ENCODE results near the gene MYO16. TPM values are rescaled to one million over a fixed set of nuclear protein-coding genes. Genes with fewer than 3 reads are reported as not detected.

The MYO16 gene
- total and polyA plus RNA-seq, 2 of the 4 experiments (the other 2 are of a cell fraction) = under 0.01 to 0.03 TPM

- no peak overlapping the region for H3K9ac ChIP-seq (ENCODE audit: low read depth, low read length)
- no peak overlapping the region for H2AK5ac ChIP-seq (ENCODE audit: low read depth, low read length)
- no peaks in the 10 kb centered on the region for H3K79me1 ChIP-seq (ENCODE audit: low read depth in 1 of 2, low read length in 2 of 2)
- H4K91ac ChIP-seq (ENCODE audit: insufficient read depth, low read depth, low read length) = no peak overlapping the region; the same call in 1 of the 2 replicates
- DNase-seq (peak; percentile 22), ATAC-seq (ENCODE audit: low read depth) (no peak)
- H3K9me3 ChIP-seq (ENCODE audit: control insufficient read depth, insufficient read depth, low read length) = no peaks in the 10 kb centered on the region
- dilution Hi-C loops (cut with HindIII; ENCODE audit: low sequenced_read_pairs, unreplicated experiment) (no loop called here), in situ Hi-C loops (cut with MboI; ENCODE audit: low sequenced_read_pairs) (no loop called here), intact Hi-C loops (cut with micrococcal nuclease) (no loop called here)
- H3K4me1 ChIP-seq (ENCODE audit: control insufficient read depth, insufficient read depth, low read length) = peaks cover 3% of the 10 kb centered on the region
- H4K8ac ChIP-seq (ENCODE audit: low read depth in 2 of 2, low read length in 2 of 2) = no peak overlapping the region
- H3K36me3 ChIP-seq (ENCODE audit: control insufficient read depth, insufficient read depth, low read length) = no peaks in the 10 kb centered on the region
- ChIA-PET CTCF (no interaction called here), POLR2A (ENCODE audit: unreplicated experiment) (no interaction called here)
- no peak overlapping the region for H3K27ac ChIP-seq (ENCODE audit: insufficient read depth, low read length)
- H3K4me2 ChIP-seq (ENCODE audit: low read depth, low read length) = no peak overlapping the region
- H2BK20ac ChIP-seq (ENCODE audit: low read depth, low read length) = peak overlapping the region; percentile 14; the same call in 1 of the 2 replicates
- H3K18ac ChIP-seq (ENCODE audit: low read depth, low read length) = no peak overlapping the region
- no peak for TF ChIP-seq POLR2A (IDR thresholded peaks at IDR 0.05; ENCODE audit: low read depth, low read length)
- no peak for TF ChIP-seq RCOR1 (IDR thresholded peaks at IDR 0.05; ENCODE audit: insufficient replicate concordance, low read length)
- peak; percentile 35; the same call in 1 of the 2 replicates for TF ChIP-seq CEBPB (IDR thresholded peaks at IDR 0.05; ENCODE audit: low read depth, low read length)
- no peak for TF ChIP-seq SMC3 (IDR thresholded peaks at IDR 0.05; ENCODE audit: low read depth, low read length)
- H3K23ac ChIP-seq (ENCODE audit: low read depth, low read length) = no peak overlapping the region
- peak overlapping the region; percentile 28 for H2AFZ ChIP-seq (replicated peaks; ENCODE audit: low read length, poor library complexity)
- H3K9me1 ChIP-seq (ENCODE audit: insufficient read depth, low read length) = peaks cover 9% of the 10 kb centered on the region
- no peak overlapping the region for H2BK5ac ChIP-seq (ENCODE audit: low read depth, low read length, poor library complexity, severe bottlenecking)
- no peaks in the 10 kb centered on the region for H3K27me3 ChIP-seq (ENCODE audit: control insufficient read depth, insufficient read depth, low read length)
- H2AK9ac ChIP-seq (replicated peaks; ENCODE audit: low read depth, low read length, poor library complexity) = no peak overlapping the region
- no peaks in the 10 kb centered on the region for H4K20me1 ChIP-seq (ENCODE audit: insufficient read depth, low read length)
- 90% methylated on average over 2 of the region's 11 CpGs; no CpG with 5 or more reads in 1 of the 2 experiments for WGBS, 2 experiments (ENCODE audit: extremely low coverage in 2 of 2, insufficient read length in 1 of 2)
- no peak overlapping the region for H3K14ac ChIP-seq (replicated peaks; ENCODE audit: low read depth, low read length)
- no peak overlapping the region for H3K56ac ChIP-seq (ENCODE audit: extremely low read depth, insufficient read depth, low read length)
- no TSS peak for BruUV-seq (replicated peaks)
- H4K5ac ChIP-seq (ENCODE audit: low read depth, low read length) = no peak overlapping the region
- 0 out of 3 replicates have a peak overlapping the region, but pooled peaks have one; percentile 38 for H2BK15ac ChIP-seq (ENCODE audit: low read depth, low read length)
- H3K4me3 ChIP-seq (ENCODE audit: insufficient read depth, low read depth, low read length) = no peak overlapping the region
- H2BK120ac ChIP-seq (ENCODE audit: low read depth, low read length) = peak overlapping the region; percentile 46
- no peak overlapping the region; the same call in 1 of the 2 replicates for H3K4ac ChIP-seq (ENCODE audit: low read depth, low read length)
Measured at GRCh38 chr13:109182777-109183465, 553.5 kb downstream of the MYO16 start.
